Keratinocyte (primary cell): ENCODE results near the gene SPEF1. TPM values are rescaled to one million over a fixed set of nuclear protein-coding genes. Genes with fewer than 3 reads are reported as not detected.

Source experiments
- DNase-seq: peaks from one replicate; pipeline ENCODE4 v3.0.0-alpha.2; 2011; ENCODE audit warnings: low read depth, missing footprints, low spot score
- FAIRE-seq: peaks from 2 replicates; lab custom pipeline; 2011; peaks lifted over from hg19 to GRCh38; lab: Jason Lieb, UNC
- H2AFZ ChIP-seq: 2 replicates; pipeline ENCODE4 v1.6.0; 2012; ENCODE audit warnings: low read length, control low read depth, inconsistent platforms; ENCODE audit not compliant: control insufficient read depth
- H3K27ac ChIP-seq: 2 replicates; pipeline ENCODE4 v1.5.1; 2011; ENCODE audit warnings: low read length; ENCODE audit not compliant: control insufficient read depth, insufficient read depth
- H3K27me3 ChIP-seq: 3 replicates; pipeline ENCODE4 v1.6.0; 2011; ENCODE audit warnings: low read length; ENCODE audit not compliant: control insufficient read depth, insufficient read depth; ENCODE audit errors: extremely low read depth
- H3K36me3 ChIP-seq, 2 experiments: 2 replicates in 1 of 2; 3 replicates in 1 of 2; pipeline ENCODE4 v1.5.1; 2011; ENCODE audit warnings: low read length in 2 of 2, mild to moderate bottlenecking in 1 of 2; ENCODE audit not compliant: control insufficient read depth in 2 of 2, insufficient read depth in 2 of 2; ENCODE audit errors: extremely low read depth in 1 of 2
- H3K4me1 ChIP-seq: 3 replicates; pipeline ENCODE4 v1.5.1; 2011; ENCODE audit warnings: low read length; ENCODE audit not compliant: control insufficient read depth, insufficient read depth; ENCODE audit errors: extremely low read depth
- H3K4me2 ChIP-seq: 3 replicates; pipeline ENCODE4 v1.6.0; 2011; ENCODE audit warnings: low read depth, low read length; ENCODE audit not compliant: control insufficient read depth, insufficient read depth; ENCODE audit errors: extremely low read depth
- H3K4me3 ChIP-seq, 3 experiments: fragments of 200-600 bp in 1 of 3; sonication (generic) in 1 of 3; 2 replicates in 2 of 3; 3 replicates in 1 of 3; pipeline ENCODE4 v1.5.1; 2011 to 2016; ENCODE audit warnings: low read length in 3 of 3, mild to moderate bottlenecking in 3 of 3, control low read depth in 2 of 3, inconsistent platforms in 1 of 3, low read depth in 1 of 3, mixed read lengths in 1 of 3, mixed run types in 1 of 3, moderate library complexity in 1 of 3; ENCODE audit not compliant: control insufficient read depth in 2 of 3, insufficient read depth in 2 of 3; ENCODE audit errors: extremely low read depth in 1 of 3
- H3K79me2 ChIP-seq: 2 replicates; pipeline ENCODE4 v1.6.0; 2012; ENCODE audit warnings: low read length; ENCODE audit not compliant: control insufficient read depth, insufficient read depth
- H3K9ac ChIP-seq: 3 replicates; pipeline ENCODE4 v1.6.0; 2011; ENCODE audit warnings: low read length; ENCODE audit not compliant: control insufficient read depth, insufficient read depth; ENCODE audit errors: extremely low read depth
- H3K9me1 ChIP-seq: 3 replicates; pipeline ENCODE4 v1.6.0; 2011; ENCODE audit warnings: low read length; ENCODE audit not compliant: control insufficient read depth, insufficient read depth; ENCODE audit errors: extremely low read depth
- H3K9me3 ChIP-seq: 2 replicates; pipeline ENCODE4 v1.5.1; 2012; ENCODE audit warnings: low read depth, low read length; ENCODE audit not compliant: control insufficient read depth
- H4K20me1 ChIP-seq: 3 replicates; pipeline ENCODE4 v1.6.0; 2011; ENCODE audit warnings: low read length; ENCODE audit not compliant: control insufficient read depth, insufficient read depth; ENCODE audit errors: extremely low read depth
- EZH2 ChIP-seq: IDR thresholded peaks from one replicate; pipeline ENCODE4 v1.6.1; 2012; ENCODE audit warnings: inconsistent platforms, mild to moderate bottlenecking, low read length, moderate library complexity
- dilution Hi-C: fragments of 300-500 bp; cut with MboI; formaldehyde crosslinking; loops from one replicate; pipeline ENCODE4 v1.7.0; 2020; ENCODE audit warnings: low sequenced_read_pairs; ENCODE audit not compliant: extremely low pct_ligation_motif_present
- polyA plus RNA-seq, 5 experiments: library from polyadenylated mRNA; depleted of rRNA in 3 of 5; stranded (reverse) in 3 of 5; stranded (forward) in 1 of 5; unstranded in 1 of 5; fragments of >200 nt; gene quantifications; 1 replicate in 1 of 5; 2 replicates in 3 of 5; 3 replicates in 1 of 5; pipeline versions ENCODE4 v1.2.1 to v1.2.3, GENCODE V29; 2011 to 2012; ENCODE audit warnings: missing spikeins in 2 of 5, low read depth in 1 of 5, low replicate concordance in 1 of 5
- TF ChIP-seq, protein P1 (sequence below), 3 experiments: IDR thresholded peaks in 1 of 3; conservative IDR thresholded peaks in 1 of 3; optimal IDR thresholded peaks in 1 of 3; 2 replicates in 2 of 3; 3 replicates in 1 of 3; pipeline versions ENCODE3 to v1.5.1; 2011; ENCODE audit warnings: low read length in 3 of 3, mild to moderate bottlenecking in 3 of 3, moderate library complexity in 2 of 3, control low read depth in 1 of 3, inconsistent platforms in 1 of 3; ENCODE audit not compliant: insufficient read depth in 2 of 3; ENCODE audit errors: extremely low read depth in 1 of 3

Gene SPEF1
- polyA plus RNA-seq, 1 donor (not counting 4 experiments of a cell fraction or from before 2014, with no cell fraction given), result 0.07 TPM

DNA sequence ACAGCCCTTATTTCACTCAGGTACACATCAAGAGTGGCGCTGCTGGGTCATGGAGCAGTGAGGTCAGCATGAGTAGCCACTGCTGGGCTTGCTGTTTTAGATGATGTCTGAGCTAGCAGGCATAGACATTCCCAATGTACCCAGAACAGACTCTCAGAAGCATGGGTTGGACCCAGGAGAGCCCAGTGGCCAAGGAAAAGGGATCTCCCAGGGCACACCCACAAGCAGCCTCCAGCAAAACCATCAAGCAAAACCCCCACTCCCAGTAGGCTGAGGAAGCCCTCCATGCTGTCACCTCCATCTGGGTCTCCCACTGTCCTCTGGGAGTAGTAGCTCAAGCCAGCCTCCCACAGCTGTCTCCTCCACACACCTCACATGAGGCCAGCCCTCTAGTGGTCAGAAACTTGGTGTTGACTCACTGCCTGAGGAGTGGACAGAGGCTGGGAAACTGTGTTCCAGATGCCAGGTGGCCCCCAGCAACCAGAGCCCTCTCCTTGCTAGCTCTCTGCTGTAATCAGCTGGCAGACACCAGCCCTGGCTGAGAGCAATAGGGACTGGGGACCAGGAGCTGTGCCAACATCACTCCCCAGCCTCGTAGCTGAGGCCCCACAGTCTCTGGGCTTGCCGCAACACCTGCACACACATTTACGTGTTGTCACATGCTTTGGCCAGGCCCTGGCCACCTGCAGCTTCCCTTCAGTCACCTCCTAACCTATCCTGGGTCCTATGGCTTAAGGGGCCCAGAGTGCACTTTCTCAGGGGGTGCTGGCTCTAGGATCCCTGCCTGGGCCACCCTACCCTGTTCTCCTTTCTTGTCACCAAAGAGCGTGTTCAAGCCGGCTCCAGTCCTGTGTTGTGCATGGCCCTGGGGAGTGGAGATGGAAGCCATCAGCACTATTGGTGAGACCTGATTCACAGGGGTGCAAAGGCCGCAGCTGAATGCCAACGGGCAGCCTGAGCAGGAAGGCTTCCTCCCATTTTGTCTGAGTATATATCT lies 37.2 kb upstream of the SPEF1 start:
- peak overlapping the region; percentile 25 for H3K4me2 ChIP-seq

DNA sequence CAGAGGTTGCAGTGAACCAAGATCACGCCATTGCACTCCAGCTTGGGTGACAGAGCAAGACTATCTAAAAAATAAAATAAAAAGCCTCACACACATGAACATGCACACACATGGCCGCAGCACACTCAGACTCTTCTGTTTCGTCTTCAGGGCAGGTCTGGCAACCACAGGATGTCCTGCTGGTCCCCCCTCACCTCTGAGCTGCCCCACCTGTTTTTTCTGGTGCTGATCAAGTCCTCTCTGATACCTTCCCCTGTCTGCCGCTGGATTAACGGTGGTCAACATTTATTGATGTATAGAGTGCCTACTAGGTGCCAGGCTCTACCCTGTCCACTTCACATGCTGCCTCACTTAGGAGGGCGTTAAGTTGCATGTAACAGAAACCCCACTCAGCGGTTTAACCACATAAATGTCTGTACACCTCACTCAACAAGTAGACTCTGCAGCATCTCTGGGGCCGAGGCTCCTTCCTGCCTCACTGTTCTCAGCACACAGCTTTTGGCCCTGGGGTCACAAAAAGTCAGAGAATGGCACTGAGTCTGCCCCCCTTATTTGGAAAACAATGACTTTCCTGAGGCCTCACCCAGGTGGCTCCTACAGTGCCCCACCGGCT lies 34.6 kb upstream of the SPEF1 start:
- no peaks in the 10 kb centered on the region for H4K20me1 ChIP-seq
- no peaks in the 10 kb centered on the region for H3K79me2 ChIP-seq
- DNase-seq (no peak), FAIRE-seq (no peak)
- H3K4me2 ChIP-seq, result no peak overlapping the region
- H3K9me1 ChIP-seq, result no peaks in the 10 kb centered on the region
- H3K27me3 ChIP-seq, result no peaks in the 10 kb centered on the region
- no peak overlapping the region for H2AFZ ChIP-seq
- no peak overlapping the region for H3K27ac ChIP-seq
- TF ChIP-seq EZH2, result no peak
- TF ChIP-seq, protein P1, sequence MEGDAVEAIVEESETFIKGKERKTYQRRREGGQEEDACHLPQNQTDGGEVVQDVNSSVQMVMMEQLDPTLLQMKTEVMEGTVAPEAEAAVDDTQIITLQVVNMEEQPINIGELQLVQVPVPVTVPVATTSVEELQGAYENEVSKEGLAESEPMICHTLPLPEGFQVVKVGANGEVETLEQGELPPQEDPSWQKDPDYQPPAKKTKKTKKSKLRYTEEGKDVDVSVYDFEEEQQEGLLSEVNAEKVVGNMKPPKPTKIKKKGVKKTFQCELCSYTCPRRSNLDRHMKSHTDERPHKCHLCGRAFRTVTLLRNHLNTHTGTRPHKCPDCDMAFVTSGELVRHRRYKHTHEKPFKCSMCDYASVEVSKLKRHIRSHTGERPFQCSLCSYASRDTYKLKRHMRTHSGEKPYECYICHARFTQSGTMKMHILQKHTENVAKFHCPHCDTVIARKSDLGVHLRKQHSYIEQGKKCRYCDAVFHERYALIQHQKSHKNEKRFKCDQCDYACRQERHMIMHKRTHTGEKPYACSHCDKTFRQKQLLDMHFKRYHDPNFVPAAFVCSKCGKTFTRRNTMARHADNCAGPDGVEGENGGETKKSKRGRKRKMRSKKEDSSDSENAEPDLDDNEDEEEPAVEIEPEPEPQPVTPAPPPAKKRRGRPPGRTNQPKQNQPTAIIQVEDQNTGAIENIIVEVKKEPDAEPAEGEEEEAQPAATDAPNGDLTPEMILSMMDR (optimal IDR thresholded peaks at IDR 0.05 in 1 of 3, IDR thresholded peaks at IDR 0.05 in 1 of 3, conservative IDR thresholded peaks at IDR 0.05 in 1 of 3; ENCODE audit: extremely low read depth in 1 of 3, insufficient read depth in 2 of 3, low read length in 3 of 3), result no peak
- peaks cover 36% of the 10 kb centered on the region for H3K4me1 ChIP-seq
- dilution Hi-C loops, result no loop called here
- no peaks in the 10 kb centered on the region for H3K36me3 ChIP-seq
- no peak overlapping the region for H3K4me3 ChIP-seq
- H3K9ac ChIP-seq, result no peak overlapping the region
- no peaks in the 10 kb centered on the region for H3K9me3 ChIP-seq

More for the DNA sequence above, 37.2 kb upstream of the SPEF1 start:
- peaks cover 29% of the 10 kb centered on the region for H3K4me1 ChIP-seq
- no peaks in the 10 kb centered on the region for H3K9me1 ChIP-seq
- H3K4me3 ChIP-seq, result no peak overlapping the region
- peak overlapping the region; percentile 23 for H2AFZ ChIP-seq
- FAIRE-seq, result no peak
- no peak for DNase-seq
- dilution Hi-C loops, result no loop called here
- H3K9ac ChIP-seq, result no peak overlapping the region
- no peak overlapping the region for H3K27ac ChIP-seq
- H3K9me3 ChIP-seq, result no peaks in the 10 kb centered on the region
- H4K20me1 ChIP-seq, result no peaks in the 10 kb centered on the region
- H3K79me2 ChIP-seq, result peaks cover 8% of the 10 kb centered on the region
- peaks cover 5 to 9% of the 10 kb centered on the region in 2 experiments for H3K36me3 ChIP-seq
- no peaks in the 10 kb centered on the region for H3K27me3 ChIP-seq
- TF ChIP-seq, protein P1 (optimal IDR thresholded peaks at IDR 0.05 in 1 of 3, IDR thresholded peaks at IDR 0.05 in 1 of 3, conservative IDR thresholded peaks at IDR 0.05 in 1 of 3; ENCODE audit: extremely low read depth in 1 of 3, insufficient read depth in 2 of 3, low read length in 3 of 3), result peak; percentile 61 to 79 (median 65)
- no peak for TF ChIP-seq EZH2
